GM21717 (cell line): Measurements from ENCODE around the gene CDH4.

Source experiments
- ATAC-seq: cut with Tn5 transposase; IDR thresholded peaks from one replicate; pipeline ENCODE4 v1.9.1; 2021; ENCODE audit warnings: mild to moderate bottlenecking, moderate library complexity; ENCODE audit not compliant: unreplicated experiment

Gene CDH4

DNA sequence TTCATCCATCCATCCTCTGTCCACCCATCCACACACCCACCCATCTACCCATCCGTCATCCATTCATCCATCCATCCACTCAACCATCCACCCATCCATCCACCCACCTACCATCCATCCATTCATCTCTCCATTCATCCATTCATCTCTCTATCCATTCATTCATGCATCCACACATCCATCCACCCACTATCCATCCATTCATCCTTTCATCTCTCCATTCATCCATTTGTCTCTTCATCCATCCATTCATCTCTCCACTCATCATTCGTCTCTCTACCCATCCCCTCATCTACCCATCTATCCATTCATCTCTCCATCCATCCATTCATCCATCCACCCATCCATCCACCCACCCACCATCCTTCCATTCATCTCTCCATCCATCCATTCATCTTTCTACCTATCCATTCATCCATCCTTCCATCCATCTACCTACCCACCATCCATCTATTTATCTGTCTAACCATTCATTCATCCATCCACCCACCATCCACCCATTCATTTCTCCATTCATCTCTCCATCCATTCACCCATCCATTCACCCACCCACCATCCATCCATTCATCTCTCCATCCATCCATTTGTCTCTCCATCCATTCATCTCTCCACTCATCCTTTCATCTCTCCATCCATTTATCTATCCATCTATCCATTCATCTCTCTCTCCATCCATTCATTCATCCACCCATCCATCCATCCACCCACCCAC lies 538.2 kb downstream of the CDH4 start:
- ATAC-seq: no peak

- ATAC-seq: no peak
These were observed 539.9 kb downstream of the CDH4 start for GRCh38 chr20:61791995-61792394.

- ATAC-seq: no peak
These were observed 543.9 kb downstream of the CDH4 start for GRCh38 chr20:61795669-61796630.

- ATAC-seq: no peak
These were observed 544.7 kb downstream of the CDH4 start for GRCh38 chr20:61796738-61797137.

DNA sequence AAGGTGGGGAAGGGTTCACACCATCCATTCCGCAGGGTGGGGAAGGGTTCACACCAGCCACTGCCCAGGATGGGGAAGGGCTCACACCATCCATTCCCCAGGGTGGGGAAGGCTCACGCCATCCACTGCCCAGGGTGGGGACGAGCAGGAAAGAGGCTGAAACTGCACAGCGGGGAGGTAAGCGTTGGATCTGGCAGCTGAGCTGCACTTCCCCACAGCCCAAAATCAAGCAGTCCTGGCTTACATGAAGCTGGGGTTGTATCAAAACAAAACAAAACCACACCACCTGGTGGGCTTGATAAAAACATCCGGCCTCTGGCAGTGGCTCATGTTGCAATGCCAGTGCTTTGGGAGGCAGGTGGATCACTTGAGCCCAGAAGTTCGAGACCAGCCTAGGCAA lies 545.1 kb downstream of the CDH4 start:
- ATAC-seq: no peak

- ATAC-seq: no peak
These were observed 545.9 kb downstream of the CDH4 start for GRCh38 chr20:61797971-61798411.

DNA sequence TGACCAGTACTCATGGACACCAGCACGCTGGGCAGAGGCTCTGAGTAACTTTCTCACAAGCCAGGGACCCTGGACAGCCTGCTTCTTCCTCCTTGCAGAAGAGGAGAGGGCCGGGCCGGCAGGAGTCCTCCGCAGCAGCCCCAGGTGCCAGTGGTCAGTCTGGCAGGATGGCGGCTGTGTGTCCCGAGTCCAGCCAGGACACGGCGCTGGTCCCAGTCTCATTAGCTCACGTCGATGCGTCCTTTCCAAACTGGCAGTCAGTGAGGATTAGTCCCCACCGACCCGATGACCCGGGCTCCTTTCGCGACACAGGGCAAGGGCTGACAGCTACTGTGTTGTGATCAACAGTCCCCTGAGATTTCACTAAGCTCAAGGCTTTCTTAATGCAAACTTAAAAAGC lies 546.6 kb downstream of the CDH4 start:
- no peak for ATAC-seq

GRCh38 chr20:61799394-61799923 lies 547.4 kb downstream of the CDH4 start:
- no peak for ATAC-seq

DNA sequence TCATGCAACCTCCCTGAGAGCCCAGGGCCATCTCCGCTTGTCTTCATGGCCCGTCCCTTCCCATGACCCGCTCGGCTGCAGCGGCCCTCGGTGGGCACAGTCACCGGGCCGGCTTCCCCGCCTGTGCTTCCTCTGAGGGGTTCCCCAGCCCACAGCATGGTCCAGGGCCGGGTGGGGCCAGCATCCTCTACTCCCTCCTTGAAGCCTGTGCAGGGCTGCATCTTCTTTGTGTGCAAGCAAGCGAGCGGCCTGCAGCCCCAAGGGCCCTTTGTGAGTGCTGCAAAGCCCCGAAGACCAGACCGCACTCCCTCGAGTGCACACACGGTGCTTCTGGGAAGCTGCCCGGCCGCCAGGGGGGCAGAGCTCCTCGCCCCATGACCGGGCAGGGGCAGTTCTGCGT lies 547.9 kb downstream of the CDH4 start:
- ATAC-seq: no peak

GRCh38 chr20:61800359-61801064 lies 548.5 kb downstream of the CDH4 start:
- no peak for ATAC-seq

GRCh38 chr20:61801065-61801360 lies 549.0 kb downstream of the CDH4 start:
- no peak for ATAC-seq

DNA sequence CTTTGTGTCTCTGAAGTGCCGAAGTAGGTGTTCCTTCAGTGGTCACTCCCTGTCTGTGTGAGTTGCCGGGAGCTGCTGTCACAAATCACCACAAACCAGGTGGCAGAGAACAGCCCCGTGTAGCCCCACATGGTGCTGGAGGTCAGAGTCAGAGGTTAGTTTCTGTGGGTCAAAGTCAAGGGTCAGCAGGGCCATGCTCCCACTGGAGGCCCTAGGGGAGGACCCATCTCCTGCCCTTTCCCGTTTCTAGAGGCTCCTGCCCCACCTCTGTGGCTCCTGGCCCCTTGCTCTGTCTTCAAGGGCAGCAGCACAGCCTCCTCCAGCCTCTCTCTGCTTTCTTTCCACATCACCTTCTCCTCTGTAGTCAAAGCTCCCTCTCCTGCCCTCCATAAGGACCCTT lies 549.4 kb downstream of the CDH4 start:
- no peak for ATAC-seq

- ATAC-seq: no peak
These were observed 549.9 kb downstream of the CDH4 start for GRCh38 chr20:61801857-61802442.

DNA sequence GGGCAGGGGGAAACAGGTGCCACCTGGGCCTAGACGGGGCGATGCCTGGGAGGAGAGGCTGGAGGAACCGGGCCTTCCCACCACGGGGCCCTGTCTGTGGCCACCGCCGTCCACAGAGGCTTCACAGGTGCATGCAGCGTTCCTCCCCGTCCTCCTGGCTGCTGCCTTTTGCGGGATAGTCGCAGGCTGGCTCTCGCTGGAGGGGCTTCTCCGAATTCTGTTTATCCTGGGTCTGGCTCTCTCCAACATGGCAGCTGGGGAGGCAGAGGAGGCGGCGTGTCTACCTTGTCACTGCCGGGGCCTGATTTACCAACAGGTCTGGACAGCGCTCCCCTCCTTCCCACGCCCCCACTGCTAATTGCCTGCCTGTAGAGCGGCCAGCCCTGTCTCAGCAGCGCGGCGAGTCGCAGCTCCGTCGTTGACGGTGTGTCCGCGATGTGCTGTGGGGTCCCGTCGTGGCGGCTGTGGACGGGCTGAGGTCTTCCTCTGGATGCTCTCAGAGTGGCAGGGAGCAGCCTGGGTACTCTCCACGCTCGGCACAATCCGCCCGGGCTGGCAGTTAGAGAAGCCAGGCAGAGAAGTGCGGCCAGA lies 550.8 kb downstream of the CDH4 start:
- ATAC-seq: no peak

GRCh38 chr20:61803416-61803914 lies 551.4 kb downstream of the CDH4 start:
- no peak for ATAC-seq

- no peak for ATAC-seq
These were observed 552.1 kb downstream of the CDH4 start for GRCh38 chr20:61803915-61804751.

GRCh38 chr20:61804752-61805295 lies 552.8 kb downstream of the CDH4 start:
- ATAC-seq: no peak

DNA sequence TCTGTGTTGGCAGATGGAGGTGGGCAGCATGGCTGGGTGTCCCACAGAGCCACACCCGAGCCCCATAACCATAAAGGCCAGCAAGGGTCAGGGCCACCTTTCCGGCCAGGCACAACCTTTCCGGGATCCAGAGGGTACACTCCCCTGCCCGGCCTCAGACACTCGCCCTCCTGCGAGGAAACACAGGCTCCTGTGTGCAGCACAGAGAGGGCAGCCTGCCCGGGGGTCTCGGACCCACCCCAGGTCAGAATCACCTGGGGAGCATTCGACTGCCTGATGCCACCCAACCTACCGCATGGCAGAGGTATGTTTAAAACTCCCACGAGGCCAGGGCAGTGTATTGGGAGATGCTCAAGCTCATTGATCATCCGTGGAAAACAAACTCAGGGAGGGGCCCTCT lies 553.3 kb downstream of the CDH4 start:
- ATAC-seq: no peak

DNA sequence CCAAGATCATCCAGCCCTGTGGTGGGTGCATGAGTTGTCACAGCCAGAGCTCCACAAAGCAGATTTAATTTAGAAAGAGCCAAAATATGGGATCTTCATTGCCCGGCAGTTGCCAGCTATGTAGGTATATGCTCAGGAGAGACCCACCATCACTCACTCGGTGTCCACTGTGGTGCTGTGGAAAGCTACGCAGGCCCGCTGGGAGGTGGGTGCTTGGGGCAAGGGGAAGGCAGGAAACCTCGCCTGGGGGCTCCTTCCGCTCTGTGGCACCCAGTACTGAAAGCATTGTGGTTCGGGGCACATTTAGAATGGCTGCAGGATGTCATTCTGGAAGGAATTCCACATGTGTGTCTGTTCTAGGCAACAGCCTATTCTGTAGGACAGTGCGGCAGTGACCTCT lies 553.7 kb downstream of the CDH4 start:
- ATAC-seq: no peak
